ENCODE data around the gene STX19.

Gene STX19, protein sequence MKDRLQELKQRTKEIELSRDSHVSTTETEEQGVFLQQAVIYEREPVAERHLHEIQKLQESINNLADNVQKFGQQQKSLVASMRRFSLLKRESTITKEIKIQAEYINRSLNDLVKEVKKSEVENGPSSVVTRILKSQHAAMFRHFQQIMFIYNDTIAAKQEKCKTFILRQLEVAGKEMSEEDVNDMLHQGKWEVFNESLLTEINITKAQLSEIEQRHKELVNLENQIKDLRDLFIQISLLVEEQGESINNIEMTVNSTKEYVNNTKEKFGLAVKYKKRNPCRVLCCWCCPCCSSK

DNA sequence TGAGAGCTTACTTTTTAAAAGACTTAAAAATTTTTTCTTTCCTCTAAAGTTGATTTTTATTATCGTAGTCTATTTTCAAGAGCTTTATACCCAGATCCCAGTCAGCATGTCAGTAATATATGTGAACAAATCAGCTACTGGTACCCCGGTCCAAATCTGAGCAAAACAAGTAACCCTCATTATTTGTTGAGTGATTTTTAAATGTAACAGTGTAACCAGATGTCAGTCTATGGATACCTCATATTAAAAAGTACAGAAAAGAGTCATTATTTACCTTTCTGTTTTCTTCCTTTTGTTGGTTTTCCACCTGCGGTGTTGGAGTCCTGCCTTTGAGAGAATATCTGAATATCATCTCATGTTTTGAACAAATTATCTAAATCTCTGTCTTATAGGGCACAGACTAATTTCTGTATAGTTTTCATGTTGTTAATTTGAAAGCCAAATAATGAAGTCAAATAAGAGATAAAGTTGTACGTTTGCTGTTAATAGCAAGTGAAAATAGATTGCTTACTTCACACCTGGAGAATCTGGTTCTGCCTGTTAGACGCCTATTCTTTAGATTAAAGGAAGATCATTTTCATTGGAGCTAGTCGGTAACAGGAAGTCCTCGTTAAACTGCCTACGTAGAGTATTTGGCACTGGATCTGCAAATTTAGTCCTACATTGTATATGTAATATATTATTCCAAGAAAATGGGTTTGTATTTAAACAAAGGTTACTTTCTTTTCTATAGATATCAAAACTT is at the start of gene STX19:
Gene STX19 (minus strand): TSS at position 505 of the 745 bp plus-strand sequence. CDS start 13,328 bp downstream, outside the sequence.
- DNase-seq (ENCODE audit: low read depth in 2 of 2) = peak in 1 of 2 donors; percentile 17
- no peak within 1 kb of the TSS for H3K4me3 ChIP-seq (replicated peaks in 1 of 2; ENCODE audit: low read depth in 2 of 2, low read length in 2 of 2)
- TF ChIP-seq, protein P1, sequence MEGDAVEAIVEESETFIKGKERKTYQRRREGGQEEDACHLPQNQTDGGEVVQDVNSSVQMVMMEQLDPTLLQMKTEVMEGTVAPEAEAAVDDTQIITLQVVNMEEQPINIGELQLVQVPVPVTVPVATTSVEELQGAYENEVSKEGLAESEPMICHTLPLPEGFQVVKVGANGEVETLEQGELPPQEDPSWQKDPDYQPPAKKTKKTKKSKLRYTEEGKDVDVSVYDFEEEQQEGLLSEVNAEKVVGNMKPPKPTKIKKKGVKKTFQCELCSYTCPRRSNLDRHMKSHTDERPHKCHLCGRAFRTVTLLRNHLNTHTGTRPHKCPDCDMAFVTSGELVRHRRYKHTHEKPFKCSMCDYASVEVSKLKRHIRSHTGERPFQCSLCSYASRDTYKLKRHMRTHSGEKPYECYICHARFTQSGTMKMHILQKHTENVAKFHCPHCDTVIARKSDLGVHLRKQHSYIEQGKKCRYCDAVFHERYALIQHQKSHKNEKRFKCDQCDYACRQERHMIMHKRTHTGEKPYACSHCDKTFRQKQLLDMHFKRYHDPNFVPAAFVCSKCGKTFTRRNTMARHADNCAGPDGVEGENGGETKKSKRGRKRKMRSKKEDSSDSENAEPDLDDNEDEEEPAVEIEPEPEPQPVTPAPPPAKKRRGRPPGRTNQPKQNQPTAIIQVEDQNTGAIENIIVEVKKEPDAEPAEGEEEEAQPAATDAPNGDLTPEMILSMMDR (IDR thresholded peaks at IDR 0.05; ENCODE audit: low read depth, low read length) = no peak

DNA sequence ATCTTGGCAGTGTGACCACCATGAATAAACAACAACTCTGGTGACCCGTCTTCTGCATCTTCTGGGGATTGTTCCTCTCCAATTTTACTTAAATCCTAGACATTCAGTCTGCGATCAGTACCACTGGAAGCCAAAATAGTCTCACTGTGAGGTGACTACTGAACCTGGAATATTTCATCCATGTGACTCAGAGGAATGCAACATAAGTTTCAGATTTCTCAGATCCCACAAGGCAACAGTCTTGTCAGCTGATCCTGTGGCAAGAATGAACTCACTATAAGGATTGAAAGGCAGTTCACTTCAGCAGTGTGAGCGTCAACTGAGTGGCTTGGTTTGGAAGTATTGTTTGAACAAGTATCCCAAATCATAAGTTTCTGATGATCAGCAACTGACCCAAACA is 47.7 kb upstream of the STX19 start:
- TF ChIP-seq, protein P1 (IDR thresholded peaks at IDR 0.05; ENCODE audit: low read depth, low read length) = no peak
- peak in 1 of 2 donors; percentile 66 for DNase-seq (ENCODE audit: low read depth in 2 of 2)
- H3K4me3 ChIP-seq (replicated peaks in 1 of 2; ENCODE audit: low read depth in 2 of 2, low read length in 2 of 2) = no peak overlapping the region

DNA sequence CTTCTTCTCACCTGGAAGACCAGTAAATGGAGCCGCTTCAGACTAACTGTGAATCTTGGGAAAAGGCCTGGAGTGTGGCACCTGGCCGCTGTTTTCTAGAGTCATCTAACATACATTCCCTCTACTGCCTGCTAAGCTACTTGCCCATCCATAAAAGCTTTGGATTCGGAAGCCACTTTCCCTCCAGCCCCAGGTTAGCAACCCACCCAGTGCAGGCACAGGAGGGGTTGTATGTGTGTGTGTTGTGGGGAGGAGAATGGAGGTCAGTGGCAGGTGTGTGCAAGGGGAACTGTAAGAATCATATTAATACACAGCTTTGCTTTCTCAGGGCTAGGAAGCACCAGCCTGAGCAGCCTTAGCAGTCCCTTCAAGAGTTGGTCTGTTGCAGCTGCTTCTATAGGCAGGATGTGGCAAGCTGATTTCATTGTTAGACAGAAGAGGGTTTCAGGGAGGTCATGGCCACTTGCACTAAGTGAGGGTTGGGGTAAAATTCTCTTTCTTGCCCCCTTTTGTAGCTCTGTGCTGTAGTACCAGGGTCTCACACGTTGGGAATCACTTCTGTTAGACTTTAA is 43.4 kb upstream of the STX19 start:
- DNase-seq (ENCODE audit: low read depth in 2 of 2) = no peak
- no peak overlapping the region for H3K4me3 ChIP-seq (replicated peaks in 1 of 2; ENCODE audit: low read depth in 2 of 2, low read length in 2 of 2)
- TF ChIP-seq, protein P1 (IDR thresholded peaks at IDR 0.05; ENCODE audit: low read depth, low read length) = no peak

DNA sequence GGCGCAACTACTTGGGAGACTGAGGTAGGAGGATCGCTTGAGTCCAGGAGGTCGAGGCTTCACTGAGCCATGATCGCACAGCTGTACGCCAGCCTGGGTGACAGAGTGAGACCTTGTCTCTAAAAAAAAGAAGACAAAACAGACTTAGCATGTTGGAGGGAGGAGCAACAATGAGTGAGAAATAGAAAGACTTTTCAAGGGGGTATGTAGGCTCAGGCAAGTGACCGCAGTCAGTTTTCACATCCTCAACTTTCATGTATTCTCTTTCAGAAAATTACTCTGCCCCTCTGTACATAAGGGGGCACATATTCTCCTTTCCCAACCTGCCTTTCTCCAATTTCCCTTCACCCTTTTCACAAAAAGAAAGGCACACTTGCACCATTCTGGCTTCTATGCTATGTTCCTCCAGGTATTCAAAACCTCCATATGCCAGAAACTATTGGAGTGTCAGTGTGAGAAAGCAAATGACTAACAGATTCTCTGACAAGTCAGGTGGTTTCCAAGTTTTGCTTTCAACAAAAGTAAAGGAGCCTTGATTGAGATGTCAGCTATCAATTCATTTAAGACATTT is 42.0 kb upstream of the STX19 start:
- no peak overlapping the region for H3K4me3 ChIP-seq (replicated peaks in 1 of 2; ENCODE audit: low read depth in 2 of 2, low read length in 2 of 2)
- TF ChIP-seq, protein P1 (IDR thresholded peaks at IDR 0.05; ENCODE audit: low read depth, low read length) = no peak
- DNase-seq (ENCODE audit: low read depth in 2 of 2) = no peak

DNA sequence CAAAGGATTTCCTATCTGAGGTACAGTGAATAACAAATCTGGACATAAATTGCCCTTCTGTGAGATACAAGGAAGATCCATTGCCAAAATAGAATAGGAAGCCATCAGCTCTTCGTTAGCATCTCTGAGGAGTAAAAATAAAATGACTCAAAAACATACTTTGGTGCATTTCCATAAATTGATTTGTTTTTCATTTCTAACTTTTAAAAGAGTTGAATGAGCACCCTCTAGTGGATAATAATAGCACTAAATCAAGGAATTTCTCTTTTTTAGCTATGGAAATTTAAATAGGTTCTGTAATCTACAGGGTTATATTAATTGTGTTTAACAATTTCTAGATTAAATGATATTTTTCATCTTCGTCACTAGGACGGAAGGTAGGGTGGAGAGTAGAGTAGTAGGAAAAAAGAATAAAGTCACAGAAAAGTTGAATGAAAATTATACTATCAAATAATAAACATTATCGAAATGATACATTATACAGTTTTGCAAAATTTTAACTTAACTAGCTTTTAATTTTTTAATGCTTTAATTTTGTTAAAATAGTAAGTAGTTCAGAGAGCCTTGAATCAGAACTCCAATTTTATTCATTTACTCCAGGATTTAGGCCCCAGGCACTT is 40.9 kb upstream of the STX19 start:
- DNase-seq (ENCODE audit: low read depth in 2 of 2) = peak; percentile 49 to 56
- TF ChIP-seq, protein P1 (IDR thresholded peaks at IDR 0.05; ENCODE audit: low read depth, low read length) = no peak
- no peak overlapping the region for H3K4me3 ChIP-seq (replicated peaks in 1 of 2; ENCODE audit: low read depth in 2 of 2, low read length in 2 of 2)
